Hindlimb muscle (tissue), 1 donor: ENCODE results near the gene TAF3. TPM values are rescaled to one million over a fixed set of nuclear protein-coding genes. Genes with fewer than 3 reads are reported as not detected.

Source experiments
- DNase-seq: peaks from one replicate; pipeline ENCODE4 v3.0.0-alpha.2; 2013
- polyA plus RNA-seq: library from polyadenylated mRNA; unstranded; fragments of 120-200 nt; gene quantifications from one replicate; pipeline ENCODE4 v1.2.1, GENCODE V29; 2013; ENCODE audit not compliant: insufficient read length

The TAF3 gene
- polyA plus RNA-seq, 1 donor = 6.3 TPM

DNA sequence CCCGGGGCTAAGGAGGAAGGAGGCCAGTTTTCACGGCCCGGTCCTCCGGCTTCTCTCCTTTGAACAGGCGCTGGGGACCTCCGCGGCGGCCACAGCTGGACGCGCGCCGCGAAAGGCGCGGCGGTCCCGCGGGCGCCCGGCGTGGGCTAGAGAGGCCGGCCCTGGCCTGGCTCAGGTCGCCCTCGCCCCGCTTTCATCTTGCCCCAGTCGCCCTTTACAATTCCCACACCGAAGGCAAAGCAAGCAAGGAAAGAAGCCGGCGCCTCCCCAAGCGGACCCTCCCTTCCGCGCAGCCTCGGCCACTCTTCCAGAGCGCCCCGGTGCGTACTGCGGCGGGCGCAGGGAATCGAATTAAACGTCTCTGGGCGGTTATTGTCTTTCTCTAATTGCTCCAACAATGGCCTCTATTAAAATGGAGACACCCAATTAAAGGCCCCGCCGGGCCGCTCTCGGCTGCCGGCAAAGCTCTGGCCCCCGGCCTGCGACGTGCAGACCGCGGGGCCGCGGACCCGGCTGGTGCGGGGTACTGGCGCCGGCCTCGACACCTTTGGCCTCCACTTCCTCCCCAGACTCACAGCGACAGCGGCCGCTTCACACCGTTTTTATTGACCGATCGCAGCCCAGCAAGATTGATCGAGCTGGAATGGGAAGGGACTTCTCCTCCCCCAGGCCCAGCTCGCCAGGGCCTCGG, 231.7 kb downstream of the TAF3 start:
- DNase-seq = no peak

DNA sequence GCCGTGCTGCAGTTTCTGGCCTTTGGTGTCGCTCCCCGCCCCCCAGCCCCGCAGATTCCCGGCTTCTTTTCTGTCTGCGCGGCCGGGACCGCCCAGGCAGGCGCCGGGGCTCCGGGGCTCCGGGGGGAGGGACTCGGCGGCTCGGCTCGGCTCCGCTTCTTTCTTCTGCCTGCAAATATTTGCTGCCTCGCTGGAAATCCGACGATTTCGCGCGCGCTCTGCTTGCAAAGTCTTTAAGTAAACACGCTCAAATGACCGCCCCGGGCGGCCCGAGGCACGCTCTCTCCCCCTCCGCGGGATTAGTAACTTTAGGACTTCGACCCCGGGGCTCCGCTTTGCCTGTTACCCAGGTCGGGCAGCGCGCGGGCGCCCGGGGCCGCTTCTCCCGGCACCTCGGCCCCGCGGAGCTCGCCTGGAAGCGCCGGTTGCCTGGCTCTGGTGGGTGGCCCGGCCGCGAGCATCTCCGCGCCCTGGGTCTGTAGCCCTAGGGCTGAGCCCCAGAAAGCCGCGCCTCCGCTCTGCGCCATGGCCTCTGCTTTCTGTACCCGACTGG, 232.3 kb downstream of the TAF3 start:
- DNase-seq = no peak

DNA sequence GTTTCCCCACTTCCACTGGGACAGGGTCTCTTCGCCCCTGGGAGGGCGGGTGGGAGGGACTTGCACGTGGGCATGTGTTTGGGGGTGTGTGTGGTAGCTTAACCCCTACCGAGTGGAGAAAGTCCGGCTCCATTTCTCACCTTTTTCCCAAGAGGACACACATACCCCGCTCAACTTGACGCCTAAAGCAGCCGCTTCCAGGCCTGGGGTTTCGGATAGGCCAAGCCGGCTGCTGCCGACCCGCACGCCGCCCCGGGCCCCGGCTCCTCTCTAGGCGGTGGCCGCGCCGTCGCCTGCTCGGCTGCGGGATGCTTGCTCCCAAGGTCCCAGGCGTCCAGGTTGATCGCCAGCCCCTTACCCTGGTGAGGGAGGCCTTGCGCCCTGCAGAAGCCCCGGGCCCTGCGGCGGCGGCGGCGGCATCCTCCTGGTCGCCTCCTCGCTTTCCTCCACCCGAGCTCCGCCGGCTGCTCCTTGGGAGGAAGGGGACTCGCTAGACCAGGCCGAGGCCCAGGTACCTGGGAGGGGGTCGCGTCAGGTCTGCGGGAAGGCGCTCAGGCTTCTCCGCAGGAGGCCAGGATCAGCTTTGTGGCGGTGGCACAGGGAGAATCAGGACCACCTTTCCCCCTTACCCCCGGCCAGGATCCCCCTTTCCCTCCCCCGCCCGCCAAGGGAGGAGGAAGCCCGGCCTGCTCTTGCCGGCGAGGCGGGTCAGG, 233.0 kb downstream of the TAF3 start:
- DNase-seq = no peak

DNA sequence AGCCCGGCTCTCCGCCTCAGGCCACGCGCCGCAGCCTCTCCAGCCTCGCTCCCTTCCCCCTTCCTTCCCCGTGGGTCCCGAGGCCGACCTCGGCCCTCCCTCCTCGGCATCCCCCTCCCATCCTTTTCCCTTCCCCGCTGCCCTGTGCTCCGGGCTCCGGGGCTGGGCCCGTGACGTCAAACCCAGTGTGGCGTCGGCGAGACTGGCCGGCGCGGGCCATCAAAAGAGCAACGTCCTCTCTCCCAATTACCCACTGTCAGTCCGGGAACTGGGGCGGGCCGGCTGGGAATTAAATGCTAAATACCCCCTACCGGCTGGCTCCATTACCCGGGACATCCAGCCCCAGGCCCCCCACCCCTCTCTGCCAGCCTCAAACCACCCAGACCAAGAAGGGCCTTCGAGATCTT, 233.5 kb downstream of the TAF3 start:
- DNase-seq = no peak

DNA sequence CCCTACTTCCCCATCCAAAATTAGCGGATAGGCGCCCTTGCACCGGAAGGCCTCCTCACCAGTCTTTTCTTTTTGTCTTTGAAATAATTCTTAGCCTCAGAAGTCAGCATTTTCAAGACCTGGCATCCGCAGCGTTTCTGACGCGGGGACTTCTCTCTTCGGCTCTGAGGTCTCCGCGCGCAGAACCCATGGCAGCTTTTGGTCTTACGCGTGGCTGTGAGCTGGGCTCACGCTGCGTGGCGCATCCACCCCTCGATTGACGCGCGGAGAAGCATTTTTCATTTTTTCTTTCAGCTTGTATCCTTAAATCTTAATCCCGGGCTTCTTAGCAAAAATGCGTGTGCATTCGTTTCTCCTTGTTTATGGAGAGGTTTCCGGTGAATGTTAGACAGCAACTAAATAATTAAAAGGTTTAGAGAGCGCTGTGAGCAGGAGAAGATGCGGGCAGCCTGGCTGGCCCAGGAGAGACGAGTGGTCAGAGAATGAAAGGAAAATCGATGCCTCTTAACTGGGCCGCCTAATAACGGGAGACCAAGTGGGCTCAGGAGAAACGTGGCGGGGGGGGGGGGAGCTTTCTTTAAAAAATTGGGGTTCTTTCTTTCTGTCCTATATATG, 234.1 kb downstream of the TAF3 start:
- no peak for DNase-seq

GRCh38 chr10:8052956-8053445, 234.7 kb downstream of the TAF3 start:
- no peak for DNase-seq

DNA sequence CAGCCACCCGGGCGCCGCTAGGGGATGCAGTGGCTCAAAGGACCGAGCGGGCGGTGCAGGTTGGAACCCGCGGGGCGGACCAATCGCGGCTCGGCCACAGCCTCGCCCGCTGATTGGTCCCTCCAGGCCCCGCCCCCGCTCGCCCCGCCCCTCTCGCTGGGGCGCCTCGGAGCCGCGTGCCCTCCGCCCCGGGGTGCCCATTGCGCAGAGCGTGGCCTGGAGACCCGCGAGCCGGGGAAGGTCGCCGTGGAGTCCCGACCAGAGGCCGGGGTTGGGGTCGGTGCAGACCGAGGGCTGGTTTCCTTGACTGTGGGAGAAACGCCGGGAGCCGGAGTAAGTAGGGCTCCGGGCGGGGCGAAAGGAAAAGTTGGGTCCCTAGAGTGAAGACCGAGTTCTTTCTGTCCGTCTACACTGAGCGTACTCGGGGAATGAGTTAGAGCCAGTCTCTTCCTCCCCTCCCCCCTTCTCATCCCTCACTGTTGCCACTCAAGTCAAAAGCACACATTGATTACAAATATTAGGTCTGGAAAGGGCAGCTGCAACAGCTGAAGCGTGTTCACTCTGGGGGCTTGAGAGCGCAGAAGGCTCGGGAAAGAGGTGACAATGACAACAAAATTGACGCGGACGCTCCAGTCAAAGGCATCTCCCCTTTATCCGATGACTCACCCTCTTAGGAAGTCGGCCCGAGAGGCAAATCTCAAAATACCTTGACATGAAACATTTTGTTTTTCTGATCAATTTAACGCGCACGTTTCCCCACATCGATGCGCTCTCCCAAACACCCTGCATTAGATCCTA, 235.3 kb downstream of the TAF3 start:
- peak; percentile 71 for DNase-seq

GRCh38 chr10:8054244-8054493, 235.9 kb downstream of the TAF3 start:
- DNase-seq = no peak

- DNase-seq = no peak
These were observed 236.4 kb downstream of the TAF3 start, which contains the start of gene GATA3 for GRCh38 chr10:8054494-8055407. GATA3 (plus strand) TSS chr10:8054688; CDS start chr10:8055656, 968 bp downstream.

- DNase-seq = no peak
These were observed 237.4 kb downstream of the TAF3 start for GRCh38 chr10:8055420-8056349.

DNA sequence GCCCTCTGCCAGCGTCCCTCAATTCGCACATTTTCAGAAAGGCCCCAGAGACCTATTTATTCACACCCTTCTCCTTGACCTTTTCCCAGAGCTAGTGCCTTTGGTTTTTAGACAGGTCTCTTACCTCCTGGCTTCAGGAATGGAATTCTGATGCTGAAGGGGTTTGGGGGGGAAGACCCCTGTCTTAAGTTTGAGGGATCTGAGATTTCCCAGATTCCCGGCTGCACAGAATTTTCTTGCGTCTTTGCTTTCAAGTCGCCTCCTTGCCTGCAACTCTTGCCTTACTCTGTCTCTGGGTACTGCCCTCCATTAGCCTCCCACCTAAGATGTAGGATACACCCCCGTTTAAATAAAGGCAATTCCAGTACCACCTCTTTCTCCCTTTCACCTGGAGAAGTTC, 238.1 kb downstream of the TAF3 start:
- no peak for DNase-seq

- no peak for DNase-seq
These were observed 238.6 kb downstream of the TAF3 start for GRCh38 chr10:8056871-8057331.

- DNase-seq = no peak
These were observed 239.4 kb downstream of the TAF3 start for GRCh38 chr10:8057636-8058273.

- DNase-seq = no peak
These were observed 240.2 kb downstream of the TAF3 start for GRCh38 chr10:8058274-8059111.

- DNase-seq = no peak
These were observed 241.1 kb downstream of the TAF3 start for GRCh38 chr10:8059191-8059936.

DNA sequence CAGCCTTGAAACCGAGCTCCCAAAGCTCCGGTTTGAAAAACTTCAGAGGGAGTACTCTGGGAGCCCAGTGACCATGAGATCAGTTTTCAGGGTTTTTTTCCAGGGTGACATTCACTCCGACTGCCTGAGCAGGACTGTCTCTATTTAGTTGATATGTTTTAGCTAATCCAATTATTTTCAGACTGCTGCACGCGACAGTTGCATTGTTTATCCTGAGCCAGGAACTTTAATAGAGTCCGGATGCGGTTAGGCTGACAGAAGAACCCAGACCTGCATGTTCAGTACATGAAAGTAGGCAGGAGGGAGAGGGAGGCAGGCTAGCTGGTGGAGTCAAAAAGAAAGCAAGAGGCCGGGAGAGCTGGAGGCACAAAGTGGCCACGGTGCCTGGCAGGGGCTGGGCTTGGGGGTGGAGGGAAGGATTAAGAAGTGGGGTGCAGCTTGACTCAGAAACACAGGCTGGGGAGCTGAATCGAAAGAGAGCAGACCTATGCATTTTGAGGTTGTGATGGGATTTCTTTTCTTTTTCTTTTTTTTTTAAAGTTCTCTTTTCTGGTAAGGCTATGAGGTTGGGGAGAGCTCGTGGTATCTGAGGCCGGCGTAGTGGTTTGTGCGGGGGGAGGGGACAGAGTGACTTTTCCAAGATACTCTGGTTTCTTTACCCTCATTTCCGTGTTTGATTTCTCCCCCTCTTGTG, 241.9 kb downstream of the TAF3 start:
- no peak for DNase-seq

GRCh38 chr10:8060704-8061121, 242.4 kb downstream of the TAF3 start:
- DNase-seq = no peak
